ENCODE results near the gene ADSL. TPM values are rescaled to one million over a fixed set of nuclear protein-coding genes. Genes with fewer than 3 reads are reported as not detected.

ADSL gene
- polyA plus RNA-seq, 1 of the 3 experiments (the other 2 are of a cell fraction) = 79.7 TPM

- TF ChIP-seq SIN3A (IDR thresholded peaks at IDR 0.05; ENCODE audit: borderline replicate concordance, low read depth, low read length) (no peak), TCF12 (IDR thresholded peaks at IDR 0.05) (no peak), FOXJ3 (CRISPR knock-in tag; IDR thresholded peaks at IDR 0.05) (no peak)
Observed at GRCh38 chr22:40421941-40422340, 75.6 kb downstream of the ADSL start (continued).

- Histone ChIP-seq H2AFZ (ENCODE audit: low read depth) (no peak overlapping the region), H3K36me3 (replicated peaks in 1 of 2; ENCODE audit: control insufficient read depth in 1 of 2, insufficient read depth in 2 of 2, low read length in 1 of 2) (peaks cover 4 to 26% of the 10 kb centered on the region in 2 experiments), H3K79me2 (ENCODE audit: insufficient read depth) (no peaks in the 10 kb centered on the region), H3F3A (replicated peaks; ENCODE audit: insufficient read depth) (no peaks in the 10 kb centered on the region), H3K4me2 (no peak overlapping the region), H3K9ac (no peak overlapping the region), H3K27ac (ENCODE audit: low read depth in 2 of 2, low read length in 1 of 2) (no peak overlapping the region), H3K27me3 (ENCODE audit: insufficient read depth) (no peaks in the 10 kb centered on the region), H3K4me1 (ENCODE audit: control insufficient read depth in 1 of 2, insufficient read depth in 2 of 2, low read depth in 1 of 2, low read length in 1 of 2) (no peaks in the 10 kb centered on the region), H3K9me2 (no peaks in the 10 kb centered on the region), H3K9me3 (no peaks in the 10 kb centered on the region), H3K4me3 (ENCODE audit: low read depth in 2 of 2, low read length in 1 of 2) (no peak overlapping the region), H4K20me1 (ENCODE audit: insufficient read depth) (no peaks in the 10 kb centered on the region)
- ChIA-PET CTCF (interaction anchor here (0.5 to 1.0 kb wide), 2 partner anchors 14 to 62 kb away, joined by 3 to 4 read pairs; no protein-coding TSS in a partner anchor), POLR2A (no interaction called here)
- WGBS (ENCODE audit: low lambda C conversion rate) = 100% methylated on average over 3 of the region's 9 CpGs
- DNase-seq = no peak
- TF ChIP-seq EP300 (IDR thresholded peaks at IDR 0.05; ENCODE audit: borderline replicate concordance in 1 of 2, low read depth in 1 of 2, low read length in 1 of 2) = no peak
- no peak for TF ChIP-seq SIN3A (IDR thresholded peaks at IDR 0.05; ENCODE audit: borderline replicate concordance, low read depth, low read length)
- TF ChIP-seq TCF12 (IDR thresholded peaks at IDR 0.05) = no peak
- no peak for TF ChIP-seq FOXM1 (IDR thresholded peaks at IDR 0.05; ENCODE audit: low read depth)
- no peak for TF ChIP-seq FOXJ3 (CRISPR knock-in tag; IDR thresholded peaks at IDR 0.05)
- no peak for TF ChIP-seq RAD21 (IDR thresholded peaks at IDR 0.05; ENCODE audit: low read length)
- TF ChIP-seq PBX3 (IDR thresholded peaks at IDR 0.05) = no peak
- TF ChIP-seq NFIC (IDR thresholded peaks at IDR 0.05; ENCODE audit: borderline replicate concordance) = no peak
- TF ChIP-seq MAX (IDR thresholded peaks at IDR 0.05; ENCODE audit: low read depth) = no peak
Observed at GRCh38 chr22:40422558-40423309, 76.4 kb downstream of the ADSL start.

- H3K9me2 ChIP-seq = no peaks in the 10 kb centered on the region
- H3K27me3 ChIP-seq (ENCODE audit: insufficient read depth) = no peaks in the 10 kb centered on the region
- no peaks in the 10 kb centered on the region for H4K20me1 ChIP-seq (ENCODE audit: insufficient read depth)
- H3K9me3 ChIP-seq = no peaks in the 10 kb centered on the region
- H3K9ac ChIP-seq = no peak overlapping the region
- ChIA-PET CTCF (no interaction called here), POLR2A (no interaction called here)
- no peak overlapping the region for H2AFZ ChIP-seq (ENCODE audit: low read depth)
- 81% methylated on average over 4 of the region's 5 CpGs for WGBS (ENCODE audit: low lambda C conversion rate)
- TF ChIP-seq TEAD4 (IDR thresholded peaks at IDR 0.05; ENCODE audit: borderline replicate concordance, insufficient read depth) = no peak
- no peak for TF ChIP-seq IRF3 (IDR thresholded peaks at IDR 0.05; ENCODE audit: low read depth, low read length)
- TF ChIP-seq RXRA (IDR thresholded peaks at IDR 0.05; ENCODE audit: borderline replicate concordance, low read depth) = no peak
- TF ChIP-seq RCOR1 (IDR thresholded peaks at IDR 0.05; ENCODE audit: low read length) = no peak
- no peaks in the 10 kb centered on the region for H3F3A ChIP-seq (replicated peaks; ENCODE audit: insufficient read depth)
- H3K79me2 ChIP-seq (ENCODE audit: insufficient read depth) = no peaks in the 10 kb centered on the region
- no peak overlapping the region for H3K4me2 ChIP-seq
- no peak for DNase-seq
- peaks cover 4 to 23% of the 10 kb centered on the region in 2 experiments for H3K36me3 ChIP-seq (replicated peaks in 1 of 2; ENCODE audit: control insufficient read depth in 1 of 2, insufficient read depth in 2 of 2, low read length in 1 of 2)
- no peak overlapping the region for H3K4me3 ChIP-seq (ENCODE audit: low read depth in 2 of 2, low read length in 1 of 2)
- H3K27ac ChIP-seq (ENCODE audit: low read depth in 2 of 2, low read length in 1 of 2) = no peak overlapping the region
- no peaks in the 10 kb centered on the region for H3K4me1 ChIP-seq (ENCODE audit: control insufficient read depth in 1 of 2, insufficient read depth in 2 of 2, low read depth in 1 of 2, low read length in 1 of 2)
Observed at GRCh38 chr22:40423310-40423688, 77.0 kb downstream of the ADSL start.

Measured in SK-N-SH (cell line).